HepG2 (cell line): ENCODE measurements around the gene EIF5. TPM values are rescaled to one million over a fixed set of nuclear protein-coding genes. Genes with fewer than 3 reads are reported as not detected.

ENCODE experiments used
- CSRNP2 ChIP-seq: sonication (generic); formaldehyde crosslinking; conservative IDR thresholded peaks from 2 replicates; pipeline ENCODE4 v1.8.0; 2022; ENCODE audit warnings: low read depth, missing genetic modification reagents
- FIP1L1 ChIP-seq: fragments of 200-400 bp; formaldehyde crosslinking; IDR thresholded peaks from 2 replicates; pipeline ENCODE4 v1.6.1; 2018; ENCODE audit warnings: low read depth, mild to moderate bottlenecking, low read length, moderate library complexity, borderline replicate concordance; ENCODE audit not compliant: insufficient read depth
- HDAC6 ChIP-seq: fragments of 200-600 bp; sonication (generic); IDR thresholded peaks from 2 replicates; pipeline ENCODE4 v1.7.0; 2017; ENCODE audit warnings: mild to moderate bottlenecking, antibody characterized with exemption, low read length, low read depth
- HINFP ChIP-seq: sonication (generic); formaldehyde crosslinking; IDR thresholded peaks from 2 replicates; pipeline ENCODE4 v1.4.0; 2020; ENCODE audit warnings: low read depth, mild to moderate bottlenecking, missing genetic modification reagents
- MATR3 ChIP-seq: sonication (generic); formaldehyde crosslinking; IDR thresholded peaks from 2 replicates; pipeline ENCODE4 v1.4.0; 2020; ENCODE audit warnings: missing genetic modification reagents
- MAZ ChIP-seq, 2 experiments: sonication (generic) in 1 of 2; formaldehyde crosslinking in 1 of 2; IDR thresholded peaks; 2 replicates each; pipeline versions ENCODE4 v1.5.0 to v1.6.1; 2012 to 2020; ENCODE audit warnings: low read depth in 2 of 2, mild to moderate bottlenecking in 2 of 2, borderline replicate concordance in 1 of 2, improper control_type of control experiment in 1 of 2, low read length in 1 of 2, missing genetic modification reagents in 1 of 2, moderate library complexity in 1 of 2
- MIER3 ChIP-seq: IDR thresholded peaks from 2 replicates; pipeline ENCODE4 v1.6.1; 2016; ENCODE audit warnings: missing compliant biosample characterization, borderline replicate concordance
- MNT ChIP-seq: fragments of 450-650 bp; IDR thresholded peaks from 2 replicates; pipeline ENCODE4 v1.6.1; 2016
- NFIB ChIP-seq: sonication (generic); formaldehyde crosslinking; IDR thresholded peaks from 2 replicates; pipeline ENCODE4 v1.9.0; 2021; ENCODE audit warnings: missing genetic modification reagents, mild to moderate bottlenecking, borderline replicate concordance
- PBX2 ChIP-seq: IDR thresholded peaks from 2 replicates; pipeline ENCODE4 v1.6.1; 2016; ENCODE audit warnings: control low read depth
- RARG ChIP-seq: sonication (generic); formaldehyde crosslinking; IDR thresholded peaks from 2 replicates; pipeline ENCODE4 v1.4.0; 2020; ENCODE audit warnings: low read depth, mild to moderate bottlenecking, missing genetic modification reagents
- TBP ChIP-seq: sonication (generic); formaldehyde crosslinking; IDR thresholded peaks from 2 replicates; pipeline ENCODE4 v1.5.0; 2020; ENCODE audit warnings: missing genetic modification reagents
- TFDP1 ChIP-seq: IDR thresholded peaks from 2 replicates; pipeline ENCODE4 v1.6.1; 2016; ENCODE audit warnings: missing compliant biosample characterization, missing genetic modification reagents, borderline replicate concordance
- ZBTB39 ChIP-seq: sonication (generic); formaldehyde crosslinking; IDR thresholded peaks from 2 replicates; pipeline ENCODE4 v1.5.0; 2020; ENCODE audit warnings: missing genetic modification reagents
- ZFP36 ChIP-seq: fragments of 150-350 bp; IDR thresholded peaks from 2 replicates; pipeline ENCODE4 v1.6.1; 2018; ENCODE audit warnings: borderline replicate concordance, low read length, low read depth; ENCODE audit not compliant: partially characterized antibody
- ZFY ChIP-seq: sonication (generic); formaldehyde crosslinking; IDR thresholded peaks from 2 replicates; pipeline ENCODE4 v1.4.0; 2020; ENCODE audit warnings: missing genetic modification reagents
- ZNF317 ChIP-seq: sonication (generic); formaldehyde crosslinking; IDR thresholded peaks from 2 replicates; pipeline ENCODE4 v1.5.0; 2020; ENCODE audit warnings: mild to moderate bottlenecking, missing genetic modification reagents
- ZNF383 ChIP-seq: sonication (generic); formaldehyde crosslinking; IDR thresholded peaks from 2 replicates; pipeline ENCODE4 v1.4.0; 2020; ENCODE audit warnings: missing genetic modification reagents, mild to moderate bottlenecking, borderline replicate concordance
- polyA plus RNA-seq, 8 experiments: library from polyadenylated mRNA; depleted of rRNA in 3 of 8; stranded (reverse) in 7 of 8; unstranded in 1 of 8; fragments of >200 nt; fragmentation: Illumina TruSeq in 4 of 8; extraction: Trizol in 4 of 8; gene quantifications; 2 replicates each; pipeline versions ENCODE4 v1.2.1 to v1.2.3, GENCODE V29; 2011 to 2016; ENCODE audit warnings: low read depth in 4 of 8, missing spikeins in 1 of 8, mixed read lengths in 1 of 8; ENCODE audit not compliant: insufficient read depth in 1 of 8
- total RNA-seq, 5 experiments: library from RNA; depleted of rRNA; stranded (reverse); fragments of >200 nt; fragmentation: Illumina TruSeq; extraction: Trizol; gene quantifications; 2 replicates each; pipeline ENCODE4 v1.2.3, GENCODE V29; 2016; ENCODE audit warnings: low read depth in 1 of 5

Gene EIF5
- total and polyA plus RNA-seq, 2 of the 13 experiments (the other 11 are each of a cell fraction or from before 2014, with no cell fraction given) = 189 to 281 TPM

GRCh38 chr14:103333754-103334643 is at the start of gene EIF5 (continued):
- no peak for TF ChIP-seq MNT
- peak; percentile 56; the same call in 1 of the 2 replicates for TF ChIP-seq ZNF317 (CRISPR knock-in tag)
- no peak for TF ChIP-seq NFIB
- no peak for TF ChIP-seq CSRNP2 (CRISPR knock-in tag)
- TF ChIP-seq HINFP (CRISPR knock-in tag) = peak; percentile 93
- TF ChIP-seq ZNF383 (CRISPR knock-in tag) = no peak
- no peak for TF ChIP-seq RARG (CRISPR knock-in tag)
- TF ChIP-seq FIP1L1 = no peak
- no peak for TF ChIP-seq MATR3 (CRISPR knock-in tag)
- TF ChIP-seq MIER3 = peak; percentile 75; the same call in 1 of the 2 replicates
- TF ChIP-seq ZFP36 = no peak
- TF ChIP-seq TBP = no peak
- TF ChIP-seq TFDP1 = peak; percentile 31
- TF ChIP-seq ZBTB39 (CRISPR knock-in tag) = 0 out of 2 replicates have a peak, but pooled peaks have one; percentile 2
- TF ChIP-seq PBX2 = peak; percentile 93
- TF ChIP-seq ZFY = peak; percentile 99
- TF ChIP-seq MAZ (IDR thresholded peaks at IDR 0.05; ENCODE audit: borderline replicate concordance, low read depth, low read length) = peak; percentile 56; the same call in 1 of the 2 replicates
- peak; percentile 90 for TF ChIP-seq MAZ (CRISPR knock-in tag; IDR thresholded peaks at IDR 0.05; ENCODE audit: low read depth)
- no peak for TF ChIP-seq HDAC6
